LNCAP (cell line): Measurements from ENCODE around the gene TNRC6C.

Experiments used
- TF ChIP-seq, protein P1 (sequence below): fragments of 450-650 bp; IDR thresholded peaks from 2 replicates; pipeline ENCODE4 v1.5.1; 2017; ENCODE audit warnings: mild to moderate bottlenecking

TNRC6C gene

GRCh38 chr17:78058001-78058400 lies 99.5 kb downstream of the TNRC6C start:
- TF ChIP-seq, protein P1, sequence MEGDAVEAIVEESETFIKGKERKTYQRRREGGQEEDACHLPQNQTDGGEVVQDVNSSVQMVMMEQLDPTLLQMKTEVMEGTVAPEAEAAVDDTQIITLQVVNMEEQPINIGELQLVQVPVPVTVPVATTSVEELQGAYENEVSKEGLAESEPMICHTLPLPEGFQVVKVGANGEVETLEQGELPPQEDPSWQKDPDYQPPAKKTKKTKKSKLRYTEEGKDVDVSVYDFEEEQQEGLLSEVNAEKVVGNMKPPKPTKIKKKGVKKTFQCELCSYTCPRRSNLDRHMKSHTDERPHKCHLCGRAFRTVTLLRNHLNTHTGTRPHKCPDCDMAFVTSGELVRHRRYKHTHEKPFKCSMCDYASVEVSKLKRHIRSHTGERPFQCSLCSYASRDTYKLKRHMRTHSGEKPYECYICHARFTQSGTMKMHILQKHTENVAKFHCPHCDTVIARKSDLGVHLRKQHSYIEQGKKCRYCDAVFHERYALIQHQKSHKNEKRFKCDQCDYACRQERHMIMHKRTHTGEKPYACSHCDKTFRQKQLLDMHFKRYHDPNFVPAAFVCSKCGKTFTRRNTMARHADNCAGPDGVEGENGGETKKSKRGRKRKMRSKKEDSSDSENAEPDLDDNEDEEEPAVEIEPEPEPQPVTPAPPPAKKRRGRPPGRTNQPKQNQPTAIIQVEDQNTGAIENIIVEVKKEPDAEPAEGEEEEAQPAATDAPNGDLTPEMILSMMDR, result no peak

DNA sequence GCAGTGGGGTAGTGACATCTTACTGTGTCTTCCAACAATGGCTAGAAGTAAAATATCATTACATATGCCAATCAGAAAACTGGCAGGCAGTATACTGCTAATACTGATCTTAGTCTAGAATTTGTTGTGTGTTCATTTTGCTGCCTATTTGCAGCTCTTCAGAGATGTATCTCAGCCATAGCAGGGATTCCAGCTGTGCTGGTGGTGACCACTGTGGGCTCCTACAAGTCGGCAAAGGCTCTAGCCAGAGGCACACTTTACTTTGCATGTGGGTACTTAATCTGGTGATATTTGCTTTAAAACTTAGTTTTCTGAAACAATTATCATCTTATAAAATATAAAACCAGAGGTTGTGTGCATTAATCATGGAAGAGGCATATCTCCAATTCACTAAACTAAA lies 100.1 kb downstream of the TNRC6C start:
- TF ChIP-seq, protein P1, result no peak

DNA sequence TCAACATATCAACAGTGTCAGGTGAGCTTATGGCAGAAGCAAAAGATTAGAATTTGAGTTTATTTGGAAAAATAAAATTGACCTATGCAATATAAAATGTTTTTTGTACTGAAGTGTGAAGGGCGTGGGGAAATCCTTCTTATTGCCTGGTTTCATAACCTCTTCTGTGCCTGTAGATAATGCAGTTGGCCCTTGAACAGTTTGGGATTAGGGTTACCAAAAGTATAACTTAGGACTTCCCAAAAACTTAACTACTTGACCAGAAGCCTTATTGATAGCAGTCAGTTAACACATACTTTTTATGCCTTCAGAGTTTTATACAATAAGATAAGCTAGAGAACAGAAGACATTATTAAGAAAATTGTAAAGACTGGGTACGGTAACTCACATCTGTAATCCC lies 104.1 kb downstream of the TNRC6C start:
- TF ChIP-seq, protein P1, result no peak

DNA sequence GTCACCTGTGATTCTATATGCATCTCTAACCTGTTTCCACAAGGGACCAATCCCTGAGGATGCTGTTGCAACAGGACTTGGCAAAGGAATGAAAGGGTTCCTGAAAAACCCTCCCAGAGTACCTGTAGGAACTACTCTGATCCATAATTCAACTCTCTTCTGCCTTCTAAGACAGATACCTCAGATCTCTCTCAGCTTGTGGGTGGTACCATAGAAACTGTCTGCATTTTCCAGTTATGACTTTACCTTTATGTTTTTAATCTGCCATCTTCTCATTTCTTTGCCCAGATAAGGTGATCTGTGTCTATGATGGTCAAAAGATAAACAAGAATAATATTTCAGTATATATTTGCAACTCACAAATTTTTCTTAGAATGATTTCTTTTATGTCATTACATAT lies 105.0 kb downstream of the TNRC6C start:
- TF ChIP-seq, protein P1, result no peak

- TF ChIP-seq, protein P1, result no peak
Measured at GRCh38 chr17:78064708-78065107, 106.2 kb downstream of the TNRC6C start.

DNA sequence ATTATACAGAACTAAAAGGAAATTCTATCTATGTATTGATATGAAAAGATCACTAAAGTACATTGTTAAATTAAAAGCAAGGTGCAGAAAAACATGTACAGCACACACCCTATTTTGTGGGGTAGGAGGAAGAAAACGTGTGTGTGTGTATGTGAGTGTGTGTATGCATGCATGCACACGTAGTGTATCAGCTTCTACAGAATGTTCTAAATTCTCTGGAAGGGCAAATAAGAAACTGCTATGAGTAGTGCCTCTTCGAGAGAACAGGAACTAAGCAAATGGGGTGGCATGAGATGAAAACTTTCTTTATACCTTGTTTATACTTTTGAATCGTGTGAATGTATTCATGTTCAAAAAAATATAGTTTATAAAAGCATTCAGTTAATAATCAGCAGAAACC lies 111.2 kb downstream of the TNRC6C start:
- TF ChIP-seq, protein P1, result no peak

DNA sequence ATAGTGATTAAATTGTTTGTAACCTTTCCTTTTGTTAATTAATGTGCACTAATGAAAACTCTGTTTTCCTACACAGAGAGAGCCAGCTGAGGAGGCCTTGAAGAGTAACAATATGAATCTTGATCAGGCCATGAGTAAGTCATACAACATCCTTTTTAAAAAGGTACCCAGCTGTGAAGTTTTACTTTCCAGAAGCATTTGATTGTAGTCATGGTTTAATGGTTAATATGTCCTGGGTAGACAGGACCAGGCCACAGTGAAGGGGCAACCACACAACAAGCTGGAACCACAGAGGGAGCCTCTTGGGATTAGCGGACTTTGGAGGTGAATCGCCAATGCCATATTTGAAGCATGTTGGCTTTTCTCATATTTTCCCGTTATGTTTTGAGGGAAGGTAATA lies 114.5 kb downstream of the TNRC6C start:
- TF ChIP-seq, protein P1, result no peak

- TF ChIP-seq, protein P1, result no peak
Measured at GRCh38 chr17:78075011-78075410, 116.5 kb downstream of the TNRC6C start.
